VCaP (cell line): Measurements from ENCODE around the gene UNC119.

ENCODE experiments used
- H3K27ac ChIP-seq: fragments of 450-650 bp; 2 replicates; pipeline ENCODE4 v1.5.1; 2017
- TF ChIP-seq, protein P1 (sequence below): fragments of 450-650 bp; conservative IDR thresholded peaks from 2 replicates; pipeline ENCODE4 v1.5.1; 2017; ENCODE audit warnings: mild to moderate bottlenecking, moderate library complexity

The UNC119 gene

DNA sequence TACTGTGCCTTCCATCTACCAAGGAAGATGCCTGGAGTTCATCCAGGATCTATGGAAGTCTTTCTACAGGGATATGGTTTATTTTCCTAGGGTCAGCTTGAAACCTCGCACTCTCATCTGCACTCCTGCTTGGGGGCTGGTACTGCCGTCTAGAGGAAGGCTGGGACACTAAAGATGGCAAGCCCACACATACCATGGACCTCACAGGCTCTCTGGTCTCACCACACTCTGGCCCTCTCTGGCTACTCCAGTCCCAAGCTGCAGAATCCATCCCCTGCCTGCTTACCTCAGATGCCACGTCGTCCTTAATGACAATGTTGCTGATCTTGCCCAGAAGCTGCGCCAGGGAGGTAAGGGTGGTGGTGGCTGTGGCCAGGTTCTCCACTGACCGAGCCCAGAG, 2.1 kb upstream of the UNC119 start:
- TF ChIP-seq, protein P1, sequence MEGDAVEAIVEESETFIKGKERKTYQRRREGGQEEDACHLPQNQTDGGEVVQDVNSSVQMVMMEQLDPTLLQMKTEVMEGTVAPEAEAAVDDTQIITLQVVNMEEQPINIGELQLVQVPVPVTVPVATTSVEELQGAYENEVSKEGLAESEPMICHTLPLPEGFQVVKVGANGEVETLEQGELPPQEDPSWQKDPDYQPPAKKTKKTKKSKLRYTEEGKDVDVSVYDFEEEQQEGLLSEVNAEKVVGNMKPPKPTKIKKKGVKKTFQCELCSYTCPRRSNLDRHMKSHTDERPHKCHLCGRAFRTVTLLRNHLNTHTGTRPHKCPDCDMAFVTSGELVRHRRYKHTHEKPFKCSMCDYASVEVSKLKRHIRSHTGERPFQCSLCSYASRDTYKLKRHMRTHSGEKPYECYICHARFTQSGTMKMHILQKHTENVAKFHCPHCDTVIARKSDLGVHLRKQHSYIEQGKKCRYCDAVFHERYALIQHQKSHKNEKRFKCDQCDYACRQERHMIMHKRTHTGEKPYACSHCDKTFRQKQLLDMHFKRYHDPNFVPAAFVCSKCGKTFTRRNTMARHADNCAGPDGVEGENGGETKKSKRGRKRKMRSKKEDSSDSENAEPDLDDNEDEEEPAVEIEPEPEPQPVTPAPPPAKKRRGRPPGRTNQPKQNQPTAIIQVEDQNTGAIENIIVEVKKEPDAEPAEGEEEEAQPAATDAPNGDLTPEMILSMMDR = no peak
- no peak overlapping the region for H3K27ac ChIP-seq

DNA sequence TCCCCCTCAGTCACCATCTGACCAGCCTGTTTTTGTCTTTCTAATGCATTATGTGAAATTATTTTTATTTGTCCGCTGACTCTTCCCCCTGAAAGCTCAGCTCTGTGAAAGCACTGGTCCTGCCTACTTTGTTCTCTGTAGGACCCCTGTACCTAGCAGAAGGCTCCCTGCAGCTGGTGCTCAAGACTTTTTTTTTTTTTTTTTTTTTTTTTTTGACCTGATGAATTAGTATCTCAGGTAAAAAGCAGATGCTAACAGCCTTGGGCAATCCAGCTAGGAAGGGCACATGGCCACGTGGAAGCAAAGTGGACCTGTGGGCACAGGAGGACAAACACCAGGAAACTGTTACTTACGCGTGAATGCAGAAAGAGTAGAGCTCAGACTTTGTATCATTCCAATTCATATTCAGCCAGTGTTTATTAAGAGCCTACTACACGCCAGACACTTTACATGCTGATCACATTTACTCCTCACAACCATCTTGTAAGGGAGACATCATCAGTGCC, 629 bp upstream of the UNC119 start:
- H3K27ac ChIP-seq = peak overlapping the region; percentile 81
- TF ChIP-seq, protein P1 = no peak

DNA sequence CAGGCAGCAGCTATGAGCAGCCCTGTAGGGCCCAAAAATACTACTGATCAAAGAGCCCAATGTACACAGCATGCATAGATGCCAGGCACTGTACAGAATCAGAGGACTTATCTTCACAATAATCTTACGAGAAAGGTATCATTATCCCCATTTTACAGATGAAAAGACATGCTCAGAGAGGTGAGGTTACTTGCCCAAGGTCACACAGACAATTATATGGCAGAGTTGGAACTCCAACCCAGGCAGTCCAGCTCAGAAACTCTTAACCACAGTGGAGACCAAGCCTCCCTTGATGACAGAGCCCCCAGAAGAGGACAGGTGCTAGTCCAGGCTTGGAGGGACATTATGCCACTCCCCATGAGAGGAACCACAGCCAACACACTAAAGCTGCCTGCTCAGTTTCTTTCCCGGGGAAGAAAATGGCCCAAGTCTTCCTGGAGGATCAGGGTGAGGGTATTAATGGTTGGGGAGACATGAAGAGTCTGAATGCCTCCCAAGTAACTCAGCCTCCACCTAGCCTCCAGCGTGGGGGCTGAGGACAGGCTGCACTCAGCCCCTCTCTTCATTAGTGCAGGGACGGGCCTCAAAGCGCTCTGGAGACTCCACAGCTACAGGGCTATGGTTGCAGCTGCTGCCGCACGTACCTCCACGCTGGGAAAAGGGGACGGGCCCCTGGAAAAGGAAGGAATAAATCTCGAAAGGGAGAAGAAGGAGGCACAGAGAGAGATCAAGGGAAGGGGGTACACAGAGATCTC, 826 bp downstream of the UNC119 start:
- TF ChIP-seq, protein P1 = no peak
- H3K27ac ChIP-seq = peak overlapping the region; percentile 81

DNA sequence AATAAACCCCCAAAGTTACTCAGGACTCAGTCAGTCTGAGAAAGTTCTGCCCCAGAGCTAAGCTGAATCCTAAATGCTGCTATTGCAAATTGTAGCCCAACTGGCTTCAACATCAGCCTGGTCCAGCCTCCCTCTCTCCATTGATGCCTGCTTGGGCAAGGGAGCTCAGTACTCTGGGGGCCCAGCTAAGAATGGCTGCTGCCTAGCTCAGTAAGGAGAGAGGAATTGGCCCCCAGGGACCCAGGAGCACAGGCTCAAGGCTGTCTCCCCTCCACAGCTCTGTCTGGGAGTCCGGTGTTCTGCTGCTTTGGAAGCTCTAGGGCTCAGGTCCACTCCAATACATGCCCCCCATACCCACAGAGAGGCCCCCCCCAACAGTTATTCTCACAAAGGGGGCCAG, 1.6 kb downstream of the UNC119 start:
- H3K27ac ChIP-seq = no peak overlapping the region; the same call in 1 of the 2 replicates
- TF ChIP-seq, protein P1 = no peak

DNA sequence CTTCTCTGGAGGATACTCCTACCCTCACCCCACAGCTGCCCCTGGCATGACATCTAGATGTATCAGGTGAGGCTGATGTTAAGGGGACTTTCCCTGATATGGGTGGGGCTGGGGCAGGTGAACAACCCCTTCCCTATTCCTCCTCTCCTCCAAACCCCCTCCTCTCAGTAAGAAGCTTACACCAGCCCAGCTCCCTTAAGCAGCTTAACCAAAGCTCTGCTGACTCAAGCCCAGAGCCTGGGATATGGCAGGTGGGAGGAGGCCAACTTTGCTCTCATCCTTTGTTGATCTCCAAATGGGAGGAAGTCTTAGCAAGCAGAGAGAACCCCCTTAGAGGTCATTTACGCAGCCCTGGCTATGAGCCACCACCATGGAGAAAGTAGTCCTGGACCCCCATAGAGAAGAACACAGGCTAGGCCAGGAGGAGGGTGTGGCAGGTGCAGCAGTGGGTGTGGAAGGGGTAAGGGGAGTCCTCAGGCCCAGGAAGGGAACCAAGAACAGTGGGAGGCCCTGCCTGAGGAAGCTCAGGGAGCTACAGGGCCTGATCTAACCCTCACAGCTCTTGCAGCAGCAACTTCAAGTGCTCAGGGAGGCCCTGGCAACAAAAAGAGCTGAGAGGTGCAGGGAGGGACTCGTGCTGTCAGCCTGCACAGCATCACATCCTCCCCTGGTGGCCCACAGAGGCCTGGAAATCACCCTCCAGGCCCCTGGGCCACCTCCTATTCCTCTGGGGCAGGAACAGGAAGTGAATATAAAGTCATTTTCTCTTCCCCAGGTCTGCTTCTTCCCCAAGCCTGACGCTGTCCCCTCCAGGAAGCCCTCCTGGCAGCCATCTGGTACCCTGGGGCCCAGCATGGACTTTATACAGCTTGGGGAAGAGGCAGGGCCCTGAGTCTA, 2.9 kb downstream of the UNC119 start:
- H3K27ac ChIP-seq = no peak overlapping the region
- TF ChIP-seq, protein P1 = no peak

DNA sequence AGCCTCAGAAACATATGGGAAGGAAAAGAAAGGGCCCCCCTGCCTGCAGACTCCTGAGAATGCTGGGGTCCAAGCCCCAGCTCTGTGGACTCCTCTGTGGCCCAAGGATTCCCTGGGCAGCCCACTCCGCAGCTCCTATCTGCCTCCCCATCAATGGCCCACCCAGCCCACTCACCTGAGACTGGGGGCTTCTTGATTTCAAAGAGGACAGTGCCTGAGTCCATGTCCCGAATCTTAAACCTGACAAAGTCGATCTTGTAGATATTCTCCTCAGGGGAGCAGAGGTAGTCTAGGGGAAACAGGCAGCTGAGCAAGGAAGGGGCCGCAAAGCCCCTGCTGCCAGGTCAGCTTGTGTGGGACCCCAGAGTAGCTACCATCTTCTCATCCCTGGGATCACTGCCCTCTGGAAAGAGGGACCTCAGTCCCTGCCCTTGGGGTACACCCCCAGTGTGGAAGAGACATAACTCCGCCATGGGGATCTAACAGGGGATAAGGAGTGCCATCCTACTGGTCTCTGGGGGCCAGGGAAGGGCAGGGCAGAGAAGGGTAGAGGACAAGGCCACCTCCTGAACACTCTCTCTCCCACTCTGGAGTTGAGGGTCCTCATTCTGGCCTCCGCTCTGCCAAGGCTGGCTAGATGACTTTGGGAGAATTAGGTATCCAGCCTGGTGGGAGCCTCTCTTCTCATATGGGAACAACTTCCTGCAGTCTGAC, 3.9 kb downstream of the UNC119 start:
- TF ChIP-seq, protein P1 = peak; percentile 2
- H3K27ac ChIP-seq = no peak overlapping the region
